SU-DHL-6 (cell line): Measurements from ENCODE around the gene PTGIS.

Experiments
- H2AFZ ChIP-seq: fragments of 200-600 bp; sonication (generic); 2 replicates; pipeline ENCODE4 v1.6.1; 2014; ENCODE audit warnings: low read depth, mild to moderate bottlenecking, moderate library complexity, mixed read lengths, antibody characterized with exemption, low read length; ENCODE audit not compliant: severe bottlenecking
- H3F3A ChIP-seq: fragments of 200-600 bp; shearing (Covaris generic); 2 replicates; pipeline ENCODE4 v1.6.0; 2016; ENCODE audit warnings: antibody characterized with exemption, mild to moderate bottlenecking; ENCODE audit not compliant: insufficient read depth
- H3K27ac ChIP-seq: fragments of 200-600 bp; sonication (generic); 2 replicates; pipeline ENCODE4 v1.5.1; 2016; ENCODE audit warnings: low read depth, mild to moderate bottlenecking, low read length, moderate library complexity, mixed read lengths
- H3K27me3 ChIP-seq: fragments of 200-600 bp; sonication (generic), shearing (Covaris generic); 2 replicates; pipeline ENCODE4 v1.6.0; 2014; ENCODE audit warnings: mild to moderate bottlenecking, low read length
- H3K36me3 ChIP-seq: fragments of 200-600 bp; sonication (generic); 2 replicates; pipeline ENCODE4 v1.6.1; 2014; ENCODE audit warnings: mild to moderate bottlenecking, low read length, mixed read lengths
- H3K4me2 ChIP-seq: fragments of 300-600, 200-600 bp; shearing (Covaris generic), sonication (generic); 2 replicates; pipeline ENCODE4 v1.6.0; 2014; ENCODE audit warnings: low read length, low read depth, mild to moderate bottlenecking; ENCODE audit not compliant: poor library complexity, severe bottlenecking
- H3K4me3 ChIP-seq: fragments of 200-600 bp; sonication (generic); 2 replicates; pipeline ENCODE4 v1.5.1; 2014; ENCODE audit warnings: antibody characterized with exemption, low read length, mild to moderate bottlenecking, mixed read lengths; ENCODE audit not compliant: insufficient read depth, poor library complexity, severe bottlenecking
- H3K79me2 ChIP-seq: fragments of 200-600 bp; sonication (generic); 2 replicates; pipeline ENCODE4 v1.6.1; 2014; ENCODE audit warnings: mild to moderate bottlenecking, low read length, moderate library complexity; ENCODE audit not compliant: insufficient read depth
- H3K9ac ChIP-seq: fragments of 200-600 bp; sonication (generic); 2 replicates; pipeline ENCODE4 v1.7.0; 2014; ENCODE audit warnings: mild to moderate bottlenecking, low read length
- H3K9me2 ChIP-seq: fragments of 200-600 bp; sonication (generic); replicated peaks from 2 replicates; pipeline ENCODE4 v1.6.1; 2014; ENCODE audit warnings: low read length; ENCODE audit not compliant: insufficient read depth
- H3K9me3 ChIP-seq: fragments of 200-600 bp; sonication (generic); 2 replicates; pipeline ENCODE4 v1.6.1; 2014; ENCODE audit warnings: low read length, mixed read lengths; ENCODE audit not compliant: insufficient read depth
- H4K20me1 ChIP-seq: fragments of 200-600 bp; sonication (generic); 2 replicates; pipeline ENCODE4 v1.6.1; 2014; ENCODE audit warnings: low read depth, mild to moderate bottlenecking, antibody characterized with exemption, low read length, moderate library complexity, mixed read lengths
- CTCF ChIP-seq: fragments of 200-600 bp; sonication (generic); IDR thresholded peaks from one replicate; pipeline ENCODE4 v1.5.1; 2017; ENCODE audit warnings: antibody characterized with exemption, mild to moderate bottlenecking, low read length, moderate library complexity; ENCODE audit not compliant: insufficient read depth, poor library complexity, severe bottlenecking
- EZH2phosphoT487 ChIP-seq: fragments of 200-600 bp; sonication (generic), shearing (Covaris generic); conservative IDR thresholded peaks from 2 replicates; pipeline ENCODE4 v1.6.1; 2018; ENCODE audit warnings: mild to moderate bottlenecking, antibody characterized with exemption, low read length, moderate library complexity, mixed read lengths

PTGIS gene

GRCh38 chr20:49542514-49542991 is 25.4 kb downstream of the PTGIS start:
- Histone ChIP-seq H3K9ac (no peak overlapping the region), H3K27ac (no peak overlapping the region), H3K36me3 (no peaks in the 10 kb centered on the region)

GRCh38 chr20:49541733-49542513 is 26.0 kb downstream of the PTGIS start:
- H3K36me3 ChIP-seq, result no peaks in the 10 kb centered on the region
- no peaks in the 10 kb centered on the region for H4K20me1 ChIP-seq
- H3K27ac ChIP-seq, result no peak overlapping the region
- no peaks in the 10 kb centered on the region for H3F3A ChIP-seq
- H3K9me2 ChIP-seq, result no peaks in the 10 kb centered on the region
- no peaks in the 10 kb centered on the region for H3K79me2 ChIP-seq
- peaks cover 5% of the 10 kb centered on the region; the same call in 1 of the 2 replicates for H3K9me3 ChIP-seq
- TF ChIP-seq EZH2phosphoT487, result no peak
- peak; percentile 79 for TF ChIP-seq CTCF
- no peak overlapping the region for H3K4me3 ChIP-seq
- peak overlapping the region; percentile 55 for H2AFZ ChIP-seq
- H3K4me2 ChIP-seq, result no peak overlapping the region
- no peaks in the 10 kb centered on the region for H3K27me3 ChIP-seq
- H3K9ac ChIP-seq, result no peak overlapping the region

More at GRCh38 chr20:49542514-49542991, 25.4 kb downstream of the PTGIS start:
- Histone ChIP-seq H3K27me3 (no peaks in the 10 kb centered on the region), H2AFZ (no peak overlapping the region), H3F3A (no peaks in the 10 kb centered on the region), H3K79me2 (no peaks in the 10 kb centered on the region), H3K9me3 (peaks cover 5% of the 10 kb centered on the region; the same call in 1 of the 2 replicates), H3K4me2 (no peak overlapping the region), H3K4me3 (no peak overlapping the region), H4K20me1 (no peaks in the 10 kb centered on the region), H3K9me2 (no peaks in the 10 kb centered on the region)
- TF ChIP-seq EZH2phosphoT487 (no peak), CTCF (no peak)

GRCh38 chr20:49540687-49541435 is 27.1 kb downstream of the PTGIS start:
- H4K20me1 ChIP-seq, result no peaks in the 10 kb centered on the region
- no peaks in the 10 kb centered on the region for H3F3A ChIP-seq
- H3K4me2 ChIP-seq, result no peak overlapping the region
- no peaks in the 10 kb centered on the region for H3K27me3 ChIP-seq
- no peak overlapping the region for H3K4me3 ChIP-seq
- no peak overlapping the region for H3K9ac ChIP-seq
- no peaks in the 10 kb centered on the region for H3K79me2 ChIP-seq
- no peak for TF ChIP-seq CTCF
- TF ChIP-seq EZH2phosphoT487, result no peak
- no peaks in the 10 kb centered on the region for H3K36me3 ChIP-seq
- no peaks in the 10 kb centered on the region for H3K9me2 ChIP-seq
- H3K27ac ChIP-seq, result no peak overlapping the region
- peaks cover 5% of the 10 kb centered on the region; the same call in 1 of the 2 replicates for H3K9me3 ChIP-seq
- H2AFZ ChIP-seq, result no peak overlapping the region
